Breast epithelium (tissue), 4 donors: ENCODE results near the gene GUCY1A2. TPM values are rescaled to one million over a fixed set of nuclear protein-coding genes. Genes with fewer than 3 reads are reported as not detected.
"Not testable (repeated sequence)": the region's sequence is repeated elsewhere in the genome, so short reads cannot be mapped to it uniquely, and the experiment has no call there.

Experiments used
- DNase-seq, 2 donors: peaks; one replicate each; pipeline ENCODE4 v3.0.0-alpha.2; 2019; ENCODE audit warnings: low spot score in 2 of 2
- H3K27ac ChIP-seq, 2 donors: fragments of 200-600 bp; sonication (generic) in 1 of 2; one replicate each; pipeline ENCODE4 v1.5.1; 2016 to 2019; ENCODE audit warnings: mild to moderate bottlenecking in 1 of 2
- H3K27me3 ChIP-seq, 2 donors: fragments of 200-600 bp; sonication (generic) in 1 of 2; one replicate each; pipeline versions ENCODE4 v1.5.1 to v1.6.0; 2017 to 2019; ENCODE audit warnings: control low read depth in 1 of 2, mild to moderate bottlenecking in 1 of 2
- H3K36me3 ChIP-seq: fragments of 200-600 bp; one replicate; pipeline ENCODE4 v1.5.1; 2019
- H3K4me1 ChIP-seq, 2 donors: fragments of 200-600 bp; sonication (generic); one replicate each; pipeline ENCODE4 v1.5.1; 2016 to 2019; ENCODE audit warnings: control low read depth in 1 of 2
- H3K4me3 ChIP-seq, 3 donors: fragments of 200-600 bp; sonication (generic); 1 replicate in 2 of 3; 2 replicates in 1 of 3; pipeline ENCODE4 v1.5.1; 2016 to 2019; ENCODE audit warnings: mild to moderate bottlenecking in 3 of 3, moderate library complexity in 2 of 3
- H3K9me3 ChIP-seq, 2 donors: fragments of 200-600 bp; sonication (generic) in 1 of 2; one replicate each; pipeline ENCODE4 v1.5.1; 2016 to 2019; ENCODE audit warnings: control low read depth in 1 of 2
- CTCF ChIP-seq, 3 donors: fragments of 450-650 bp; IDR thresholded peaks; one replicate each; pipeline ENCODE4 v1.5.1; 2016 to 2017; ENCODE audit warnings: antibody characterized with exemption in 3 of 3, mild to moderate bottlenecking in 3 of 3, moderate library complexity in 3 of 3
- POLR2A ChIP-seq: fragments of 450-650 bp; IDR thresholded peaks from one replicate; pipeline ENCODE4 v1.6.1; 2016; ENCODE audit warnings: antibody characterized with exemption, mild to moderate bottlenecking, moderate library complexity
- POLR2AphosphoS5 ChIP-seq, 3 donors: sonication (generic); formaldehyde crosslinking; IDR thresholded peaks; one replicate each; pipeline ENCODE4 v1.6.1; 2017; ENCODE audit warnings: antibody characterized with exemption in 3 of 3
- intact Hi-C: fragments of 100-400 bp; cut with DNase I; formaldehyde crosslinking; loops from one replicate; pipeline ENCODE4 v1.15.1; 2023; ENCODE audit warnings: low total_unique reads
- total RNA-seq, 3 donors: library from RNA; depleted of rRNA; stranded (reverse); fragments of >200 nt; gene quantifications; one replicate each; pipeline ENCODE4 v1.1.0, GENCODE V29; 2016

The GUCY1A2 gene
- total RNA-seq, 3 donors from 2014 or later = 3.2 to 5.3 (median 4.9) TPM

- Histone ChIP-seq H3K4me1 (no peaks in the 10 kb centered on the region), H3K9me3 (no peaks in the 10 kb centered on the region), H3K27ac (no peak overlapping the region), H3K27me3 (no peaks in the 10 kb centered on the region), H3K4me3 (no peak overlapping the region), H3K36me3 (no peaks in the 10 kb centered on the region)
- no peak for TF ChIP-seq POLR2A
- no peak for TF ChIP-seq POLR2AphosphoS5 (IDR thresholded peaks at IDR 0.05)
- no peak for TF ChIP-seq CTCF (IDR thresholded peaks at IDR 0.05)
- no peak for DNase-seq
- intact Hi-C loops = no loop called here
Observed at GRCh38 chr11:106904826-106905225, 113.5 kb downstream of the GUCY1A2 start.

DNA sequence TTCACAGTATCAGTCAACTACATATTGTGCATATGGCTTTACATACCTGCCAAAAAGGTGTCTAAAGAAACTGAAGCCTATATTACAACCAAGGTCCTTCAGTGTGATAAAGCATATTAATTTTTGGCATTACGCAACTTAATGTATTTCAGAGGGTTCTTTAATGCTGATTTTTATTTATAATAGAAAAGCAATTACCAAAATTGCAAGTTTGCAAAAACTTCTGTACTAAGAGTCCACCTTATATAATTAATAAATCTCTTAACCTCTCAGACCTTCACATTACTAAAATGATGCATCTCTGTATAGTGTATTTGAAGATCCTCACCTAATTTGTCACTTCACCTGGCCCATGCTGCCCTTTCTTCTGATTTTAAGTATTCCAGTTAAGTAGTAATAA, 128.6 kb downstream of the GUCY1A2 start:
- no peak for DNase-seq
- Histone ChIP-seq H3K27ac (no peak overlapping the region), H3K36me3 (no peaks in the 10 kb centered on the region), H3K4me1 (no peaks in the 10 kb centered on the region), H3K9me3 (no peaks in the 10 kb centered on the region), H3K27me3 (no peaks in the 10 kb centered on the region), H3K4me3 (no peak overlapping the region)
- TF ChIP-seq CTCF (IDR thresholded peaks at IDR 0.05) (no peak), POLR2AphosphoS5 (IDR thresholded peaks at IDR 0.05) (no peak), POLR2A (no peak)
- intact Hi-C loops = no loop called here

GRCh38 chr11:106888386-106888785, 129.9 kb downstream of the GUCY1A2 start:
- intact Hi-C loops = no loop called here

GRCh38 chr11:106883693-106884092, 134.6 kb downstream of the GUCY1A2 start:
- intact Hi-C loops, H3K4me3 ChIP-seq, H3K27ac ChIP-seq, H3K9me3 ChIP-seq, H3K36me3 ChIP-seq, DNase-seq, H3K27me3 ChIP-seq, H3K4me1 ChIP-seq: not testable (repeated sequence)

More at GRCh38 chr11:106888386-106888785, 129.9 kb downstream of the GUCY1A2 start:
- no peaks in the 10 kb centered on the region for H3K9me3 ChIP-seq
- H3K4me3 ChIP-seq = no peak overlapping the region
- H3K27ac ChIP-seq = no peak overlapping the region
- no peak for TF ChIP-seq POLR2A
- no peak for TF ChIP-seq POLR2AphosphoS5 (IDR thresholded peaks at IDR 0.05)
- no peak for TF ChIP-seq CTCF (IDR thresholded peaks at IDR 0.05)
- no peak for DNase-seq
- no peaks in the 10 kb centered on the region for H3K36me3 ChIP-seq
- no peaks in the 10 kb centered on the region for H3K27me3 ChIP-seq
- no peaks in the 10 kb centered on the region for H3K4me1 ChIP-seq

DNA sequence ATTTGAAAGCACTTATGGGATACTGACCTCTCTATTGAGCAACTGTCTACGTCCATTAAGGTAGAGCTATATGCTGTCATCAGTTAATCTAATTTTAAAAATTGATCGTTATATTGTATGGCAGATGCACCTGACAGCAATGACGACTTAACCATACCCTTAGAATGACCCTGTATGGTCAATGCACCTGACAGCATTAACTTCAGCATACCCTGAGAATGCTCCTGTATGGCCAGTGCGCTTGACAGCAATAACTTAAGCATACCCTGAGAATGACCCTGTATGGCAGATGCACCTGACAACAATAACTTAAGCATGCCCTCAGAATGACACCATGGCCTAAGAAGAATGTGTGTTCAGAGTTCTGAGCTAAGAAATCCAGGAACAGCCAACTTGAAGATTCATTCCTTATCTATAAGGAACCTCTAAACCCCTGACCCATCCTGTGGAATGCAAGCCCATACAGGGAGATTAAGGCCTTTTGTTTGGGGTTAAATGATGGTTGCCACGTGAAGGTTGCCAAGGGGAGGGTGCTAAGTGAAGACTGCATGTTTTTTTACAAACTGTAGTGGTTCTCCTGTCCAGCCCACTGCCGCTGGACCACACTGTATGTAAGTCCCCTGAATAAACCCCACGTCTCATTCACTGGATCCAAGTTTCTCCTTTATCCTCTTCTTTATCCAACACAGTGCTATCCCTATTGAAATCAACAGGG, 138.3 kb downstream of the GUCY1A2 start:
- H3K4me3 ChIP-seq = no peak overlapping the region
- no peaks in the 10 kb centered on the region for H3K4me1 ChIP-seq
- DNase-seq = no peak
- H3K36me3 ChIP-seq = no peaks in the 10 kb centered on the region
- intact Hi-C loops = no loop called here
- no peak for TF ChIP-seq CTCF (IDR thresholded peaks at IDR 0.05)
- no peak for TF ChIP-seq POLR2A
- TF ChIP-seq POLR2AphosphoS5 (IDR thresholded peaks at IDR 0.05) = no peak
- no peaks in the 10 kb centered on the region for H3K27me3 ChIP-seq
- no peak overlapping the region for H3K27ac ChIP-seq
- no peaks in the 10 kb centered on the region for H3K9me3 ChIP-seq

GRCh38 chr11:106879029-106879428, 139.2 kb downstream of the GUCY1A2 start:
- no peaks in the 10 kb centered on the region for H3K9me3 ChIP-seq
- no peak overlapping the region for H3K4me3 ChIP-seq
- intact Hi-C loops = no loop called here
- H3K27ac ChIP-seq = no peak overlapping the region
- no peaks in the 10 kb centered on the region for H3K4me1 ChIP-seq
- TF ChIP-seq POLR2A (no peak), POLR2AphosphoS5 (IDR thresholded peaks at IDR 0.05) (no peak), CTCF (IDR thresholded peaks at IDR 0.05) (no peak)
- no peak for DNase-seq
- H3K36me3 ChIP-seq = no peaks in the 10 kb centered on the region
- H3K27me3 ChIP-seq = no peaks in the 10 kb centered on the region
